SK-N-MC (cell line): ENCODE data around the gene SH3RF3.

Experiments
- DNase-seq: peaks from one replicate; pipeline ENCODE4 v3.0.0-alpha.2; 2011; ENCODE audit warnings: low read depth, low spot score
- H3K27ac ChIP-seq: fragments of 200-600 bp; sonication (generic); 2 replicates; pipeline ENCODE4 v1.5.1; 2016; ENCODE audit warnings: mixed run types
- H3K36me3 ChIP-seq: fragments of 200-600 bp; sonication (generic); 2 replicates; pipeline ENCODE4 v1.6.1; 2017; ENCODE audit warnings: antibody characterized with exemption, low read length, mixed read lengths; ENCODE audit not compliant: insufficient read depth
- H3K4me3 ChIP-seq: fragments of 200-600 bp; sonication (generic); 2 replicates; pipeline ENCODE4 v1.5.1; 2016
- H3K9ac ChIP-seq: fragments of 200-600 bp; sonication (generic); 2 replicates; pipeline ENCODE4 v1.8.0; 2017; ENCODE audit warnings: mixed run types, mixed read lengths; ENCODE audit not compliant: insufficient read length
- H3K9me3 ChIP-seq: fragments of 200-600 bp; sonication (generic); 2 replicates; pipeline ENCODE4 v1.6.1; 2017; ENCODE audit warnings: low read depth, mild to moderate bottlenecking, antibody characterized with exemption, low read length, moderate library complexity, mixed read lengths
- EZH2 ChIP-seq: fragments of 200-600 bp; sonication (generic); IDR thresholded peaks from one replicate; pipeline ENCODE4 v1.6.1; 2017; ENCODE audit warnings: antibody characterized with exemption
- FOXP2 ChIP-seq: optimal IDR thresholded peaks from 2 replicates; pipeline ENCODE3; 2011; ENCODE audit warnings: mild to moderate bottlenecking, moderate library complexity; ENCODE audit not compliant: insufficient read depth; ENCODE audit errors: extremely low read length, control extremely low read depth
- POLR2AphosphoS5 ChIP-seq: IDR thresholded peaks from 2 replicates; pipeline ENCODE4 v1.6.1; 2012; ENCODE audit warnings: mild to moderate bottlenecking, low read depth, low read length, borderline replicate concordance

SH3RF3 gene

DNA sequence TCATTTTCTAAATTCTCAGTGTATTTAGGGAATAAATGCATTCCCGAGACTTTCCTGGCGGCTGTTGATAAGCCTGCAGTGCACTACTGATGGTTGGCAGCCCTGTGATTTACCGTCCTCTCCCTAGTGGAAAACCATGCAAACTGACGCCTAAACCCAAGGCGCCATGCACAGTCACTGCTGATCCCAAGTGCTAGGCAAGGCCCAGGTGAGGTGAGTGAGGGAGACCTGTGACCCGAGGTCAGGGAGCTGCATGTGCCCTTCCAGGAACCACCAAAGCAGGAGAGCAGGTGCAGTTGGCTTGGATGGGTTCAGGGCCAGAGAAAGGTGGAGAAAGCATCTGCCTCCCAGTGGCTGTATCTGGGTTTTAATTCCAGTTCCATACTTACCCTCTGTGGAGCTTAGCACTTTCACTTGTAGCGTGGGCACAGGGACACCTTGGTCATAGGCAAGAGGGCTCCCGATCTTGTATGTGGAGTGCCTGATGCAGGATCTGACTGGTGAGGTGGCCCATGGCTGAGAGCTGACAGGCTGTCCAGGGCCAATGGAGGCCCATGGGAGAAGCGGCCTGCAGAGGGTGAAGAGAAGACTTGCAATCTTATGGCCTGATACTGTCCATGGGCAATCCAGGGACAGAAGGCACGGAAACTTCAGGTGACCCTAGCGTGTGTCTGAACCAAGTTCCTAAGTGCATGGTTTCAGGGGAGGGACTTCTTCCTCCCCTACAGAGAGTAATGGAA is 131.3 kb downstream of the SH3RF3 start:
- no peak for DNase-seq

DNA sequence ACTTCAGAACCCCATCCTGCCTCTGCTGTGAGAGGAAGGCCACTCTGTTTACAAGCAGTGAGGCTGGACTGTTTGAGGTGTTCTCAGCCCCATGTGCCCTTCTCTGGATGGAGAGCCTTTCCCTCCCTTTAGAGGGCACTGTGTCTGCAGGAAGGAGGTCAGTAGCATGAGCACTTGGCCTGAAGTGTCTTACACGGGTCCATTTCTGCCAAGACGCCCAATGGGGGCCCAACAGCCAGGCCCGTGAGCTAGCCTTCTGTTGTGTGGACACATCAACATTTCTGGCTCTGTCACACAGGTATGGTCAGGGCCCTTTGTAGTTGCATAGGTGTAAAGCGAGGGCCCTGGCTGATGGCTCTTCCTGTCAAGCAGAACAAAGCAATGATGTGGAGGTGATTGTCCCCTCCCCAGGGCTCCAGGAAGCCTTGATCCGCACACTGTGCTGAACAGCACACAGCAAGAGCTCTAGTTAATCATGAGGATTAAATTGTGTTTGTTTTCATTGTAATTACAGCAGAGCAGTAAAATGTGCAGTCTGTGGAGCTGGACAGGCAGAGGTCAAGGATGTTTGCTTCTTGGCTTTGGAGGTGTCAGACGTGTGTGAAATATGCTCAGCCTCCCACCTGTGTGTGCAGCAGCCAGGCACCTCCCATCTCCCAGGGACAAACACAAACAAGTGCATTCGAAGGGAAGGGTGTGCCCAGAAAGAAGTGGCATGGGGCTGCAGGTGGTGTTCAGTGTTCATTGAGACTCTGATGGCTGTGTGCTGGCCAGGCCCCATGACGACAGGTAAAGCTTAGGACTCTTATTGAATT is 132.1 kb downstream of the SH3RF3 start:
- Histone ChIP-seq H3K4me3 (no peak overlapping the region), H3K36me3 (no peaks in the 10 kb centered on the region), H3K9ac (no peak overlapping the region), H3K27ac (no peak overlapping the region), H3K9me3 (no peaks in the 10 kb centered on the region)
- TF ChIP-seq EZH2: no peak
- no peak for TF ChIP-seq POLR2AphosphoS5
- TF ChIP-seq FOXP2: no peak
- no peak for DNase-seq

More for the DNA sequence above, 131.3 kb downstream of the SH3RF3 start:
- Histone ChIP-seq H3K4me3 (no peak overlapping the region), H3K9ac (no peak overlapping the region), H3K36me3 (no peaks in the 10 kb centered on the region), H3K9me3 (no peaks in the 10 kb centered on the region), H3K27ac (no peak overlapping the region)
- TF ChIP-seq EZH2: no peak
- TF ChIP-seq POLR2AphosphoS5: no peak
- no peak for TF ChIP-seq FOXP2

DNA sequence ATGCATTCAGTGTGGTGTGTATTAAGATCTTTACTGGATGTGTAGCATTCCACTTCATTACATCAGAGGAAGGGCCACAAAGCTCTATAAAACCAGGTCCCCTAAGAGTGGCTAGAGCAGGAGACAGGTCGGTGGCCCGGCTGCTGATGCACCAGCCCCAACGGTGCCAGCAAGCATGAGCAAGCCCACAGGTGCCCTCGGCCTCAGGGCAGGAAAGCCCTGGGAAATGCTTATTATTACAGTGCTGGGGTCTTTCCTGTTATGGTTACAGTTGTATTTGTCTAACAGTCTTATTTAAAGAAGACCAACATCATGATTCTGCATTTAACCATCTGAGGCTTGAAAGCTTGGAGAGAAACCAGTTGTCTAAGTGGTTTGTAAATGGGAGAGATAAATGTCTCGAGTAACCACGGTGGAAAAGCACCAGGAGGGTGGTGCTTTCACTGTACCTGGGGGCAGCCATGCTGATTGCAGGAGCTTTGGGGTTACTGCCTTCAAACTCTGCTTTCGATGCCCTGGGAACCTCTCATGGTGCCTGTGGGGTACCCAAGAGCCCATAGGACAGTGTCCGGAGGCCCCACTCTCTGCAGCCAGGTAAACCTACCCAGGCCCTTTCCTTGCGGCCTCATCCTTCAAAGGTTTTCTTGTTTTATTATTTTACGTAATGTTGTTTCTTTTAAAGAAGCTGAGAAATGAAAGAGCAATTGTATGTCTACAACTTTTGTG is 133.1 kb downstream of the SH3RF3 start:
- no peak for DNase-seq
- Histone ChIP-seq H3K9ac (no peak overlapping the region), H3K36me3 (no peaks in the 10 kb centered on the region), H3K27ac (no peak overlapping the region), H3K4me3 (no peak overlapping the region), H3K9me3 (no peaks in the 10 kb centered on the region)
- no peak for TF ChIP-seq POLR2AphosphoS5
- TF ChIP-seq FOXP2: no peak
- no peak for TF ChIP-seq EZH2

DNA sequence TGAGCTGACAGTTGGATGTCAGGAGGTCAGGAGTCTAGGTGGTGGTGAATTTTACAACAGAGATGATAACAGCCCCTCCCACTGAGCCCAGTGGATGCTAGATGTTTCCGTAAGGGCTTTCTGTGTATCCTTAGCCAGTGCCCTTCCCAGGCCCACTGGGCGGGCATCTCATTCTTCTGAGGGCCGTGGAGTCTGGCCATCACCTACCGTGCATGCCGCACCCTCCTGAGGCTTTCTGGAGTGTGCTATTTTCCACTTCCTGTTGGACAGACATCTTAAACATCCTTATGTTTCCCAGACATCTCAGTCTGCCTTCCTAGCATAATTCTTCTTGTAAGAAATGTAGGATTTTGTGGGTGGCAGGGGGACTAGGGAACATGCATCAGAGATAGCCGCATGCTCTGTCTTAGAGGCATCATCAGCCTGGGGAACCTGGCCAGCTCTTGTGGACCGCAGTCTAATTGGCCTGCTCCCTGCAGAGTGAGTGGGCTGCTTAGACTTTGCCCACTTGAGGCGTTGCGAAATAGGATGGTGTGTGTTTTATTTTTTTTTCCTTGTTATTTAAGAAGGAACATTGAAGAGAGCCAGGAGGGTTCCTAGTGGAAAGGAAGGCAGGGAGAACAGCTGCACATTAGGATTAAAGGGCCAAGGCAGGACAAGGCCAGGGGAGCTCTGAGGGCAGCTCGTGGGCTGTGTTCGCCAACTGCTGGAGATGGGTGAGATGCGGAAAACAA is 135.8 kb downstream of the SH3RF3 start:
- Histone ChIP-seq H3K4me3 (no peak overlapping the region), H3K36me3 (no peaks in the 10 kb centered on the region), H3K9ac (no peak overlapping the region), H3K27ac (no peak overlapping the region), H3K9me3 (no peaks in the 10 kb centered on the region)
- DNase-seq: no peak
- TF ChIP-seq EZH2: no peak
- no peak for TF ChIP-seq FOXP2
- no peak for TF ChIP-seq POLR2AphosphoS5

DNA sequence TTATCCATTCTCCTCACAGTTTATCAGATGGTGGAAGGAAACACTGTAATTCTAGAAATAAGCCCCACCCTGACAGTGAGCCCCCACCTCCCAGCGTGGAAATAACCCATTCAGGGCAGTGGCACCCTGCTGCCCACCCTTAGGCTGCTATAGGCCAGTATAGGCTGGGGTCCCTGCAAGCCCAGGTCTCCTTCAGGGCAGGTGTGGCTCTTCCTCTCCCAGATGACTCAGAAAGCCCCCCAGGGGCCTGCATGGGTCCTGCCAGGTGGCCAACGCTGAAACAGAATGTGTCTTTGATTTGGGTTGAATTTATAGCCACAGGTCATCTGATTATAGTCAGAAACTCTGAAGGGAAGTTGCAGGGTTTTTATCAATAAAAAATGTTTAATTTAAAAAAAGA is 136.4 kb downstream of the SH3RF3 start:
- H3K27ac ChIP-seq: no peak overlapping the region
- DNase-seq: no peak
- no peak overlapping the region for H3K4me3 ChIP-seq
- no peak overlapping the region for H3K9ac ChIP-seq
- no peak for TF ChIP-seq FOXP2
- no peak for TF ChIP-seq EZH2
- no peaks in the 10 kb centered on the region for H3K36me3 ChIP-seq
- no peaks in the 10 kb centered on the region for H3K9me3 ChIP-seq

DNA sequence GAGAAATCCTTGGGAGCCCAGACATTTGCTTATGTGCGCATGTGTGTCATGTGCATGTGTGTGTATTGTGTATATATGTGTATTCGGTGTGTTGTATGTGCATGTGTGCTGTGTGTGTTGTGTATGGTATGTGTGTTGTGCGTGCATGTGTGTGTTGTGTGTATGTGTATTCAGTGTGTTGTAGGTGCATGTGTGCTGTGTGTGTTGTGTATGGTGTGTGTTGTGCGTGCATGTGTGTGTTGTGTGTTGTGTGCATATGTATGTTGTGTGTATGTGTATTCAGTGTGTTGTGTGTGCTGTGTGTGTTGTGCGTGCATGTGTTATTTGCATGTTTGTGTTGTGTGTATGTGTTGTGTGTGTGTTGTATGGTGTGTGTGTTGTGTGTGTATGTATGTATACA is 136.9 kb downstream of the SH3RF3 start:
- Histone ChIP-seq H3K27ac (no peak overlapping the region), H3K9me3 (no peaks in the 10 kb centered on the region), H3K4me3 (no peak overlapping the region), H3K9ac (no peak overlapping the region), H3K36me3 (no peaks in the 10 kb centered on the region)
- DNase-seq: no peak
- TF ChIP-seq EZH2 (no peak), POLR2AphosphoS5 (no peak), FOXP2 (no peak)

DNA sequence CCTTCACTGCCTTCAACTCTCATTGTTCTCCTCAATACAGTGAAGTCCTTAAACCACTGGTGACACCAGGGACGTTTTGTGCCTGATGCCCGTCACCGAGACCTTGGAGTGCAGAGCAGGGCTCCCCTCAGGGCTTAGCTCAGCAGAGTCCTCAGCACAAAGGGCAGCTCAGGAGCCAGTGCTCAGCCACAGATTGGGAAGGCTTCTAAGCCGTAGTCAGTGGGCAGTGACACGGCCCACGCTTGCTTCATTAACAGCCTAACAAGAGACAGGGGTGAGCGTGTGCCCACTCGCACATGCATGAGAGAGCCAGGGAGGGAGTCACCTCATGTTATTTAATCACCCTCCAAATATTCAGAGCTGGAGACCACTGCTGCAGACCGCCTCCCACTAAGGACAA is 137.5 kb downstream of the SH3RF3 start:
- Histone ChIP-seq H3K9ac (no peak overlapping the region), H3K4me3 (no peak overlapping the region), H3K27ac (no peak overlapping the region), H3K9me3 (no peaks in the 10 kb centered on the region), H3K36me3 (no peaks in the 10 kb centered on the region)
- no peak for TF ChIP-seq EZH2
- DNase-seq: no peak

DNA sequence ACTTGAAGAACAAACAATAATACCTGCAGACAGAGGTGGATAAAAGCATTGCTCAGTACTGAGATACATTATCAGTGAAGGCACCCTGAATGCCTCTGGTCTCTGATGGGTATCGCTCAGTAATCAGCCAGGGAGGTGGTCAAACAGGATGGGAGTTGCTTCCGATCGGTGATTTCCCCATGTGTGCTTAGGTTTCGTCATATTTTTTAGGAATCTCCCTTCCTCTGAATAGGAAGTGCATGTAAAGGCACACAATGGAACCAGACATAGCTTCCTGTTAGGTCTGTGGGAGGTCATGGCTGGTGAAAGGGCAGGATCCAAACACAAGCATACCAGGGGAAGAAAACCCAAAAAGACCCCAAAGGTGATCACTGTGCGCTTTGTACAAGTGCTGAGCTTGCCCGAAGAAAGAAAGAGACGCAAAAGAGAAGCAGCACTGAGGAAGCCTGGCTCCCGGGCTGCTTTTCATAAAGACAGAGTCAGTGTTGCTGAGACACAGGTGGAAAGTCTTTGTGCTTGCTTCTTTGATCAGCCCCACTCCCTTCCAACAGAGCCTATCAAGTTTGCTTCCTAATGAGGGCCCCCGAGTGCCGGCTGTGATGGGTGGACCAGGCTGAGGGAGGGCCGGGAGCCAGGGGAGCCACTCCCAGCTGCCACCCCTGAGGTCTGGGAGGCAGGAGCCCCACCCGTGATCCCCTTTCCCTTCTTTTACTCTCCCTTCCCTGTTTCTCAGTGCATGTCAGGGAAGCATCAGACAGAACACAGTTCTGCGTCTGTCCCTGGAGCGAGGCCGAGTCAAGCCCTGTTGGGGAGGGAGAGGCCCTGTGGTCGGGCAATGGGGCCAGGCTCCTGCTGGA is 138.2 kb downstream of the SH3RF3 start:
- no peaks in the 10 kb centered on the region for H3K36me3 ChIP-seq
- TF ChIP-seq EZH2: no peak
- TF ChIP-seq POLR2AphosphoS5: no peak
- no peak for TF ChIP-seq FOXP2
- H3K9me3 ChIP-seq: no peaks in the 10 kb centered on the region
- no peak overlapping the region for H3K9ac ChIP-seq
- no peak overlapping the region for H3K4me3 ChIP-seq
- DNase-seq: no peak
- H3K27ac ChIP-seq: no peak overlapping the region
